Fibroblast of lung (primary cell): Measurements from ENCODE around the gene S1PR2.

Source experiments
- EZH2 ChIP-seq: IDR thresholded peaks from 2 replicates; pipeline ENCODE4 v1.5.1; 2012; ENCODE audit warnings: low read length, control low read depth, mild to moderate bottlenecking; ENCODE audit errors: missing control alignments
- TF ChIP-seq, protein P1 (sequence below), 2 donors: IDR thresholded peaks in 1 of 2; conservative IDR thresholded peaks in 1 of 2; 1 replicate in 1 of 2; 2 replicates in 1 of 2; pipeline ENCODE4 v1.5.1; 2011 to 2012; ENCODE audit warnings: low read length in 2 of 2, control low read depth in 1 of 2, inconsistent platforms in 1 of 2, low read depth in 1 of 2, mild to moderate bottlenecking in 1 of 2

DNA sequence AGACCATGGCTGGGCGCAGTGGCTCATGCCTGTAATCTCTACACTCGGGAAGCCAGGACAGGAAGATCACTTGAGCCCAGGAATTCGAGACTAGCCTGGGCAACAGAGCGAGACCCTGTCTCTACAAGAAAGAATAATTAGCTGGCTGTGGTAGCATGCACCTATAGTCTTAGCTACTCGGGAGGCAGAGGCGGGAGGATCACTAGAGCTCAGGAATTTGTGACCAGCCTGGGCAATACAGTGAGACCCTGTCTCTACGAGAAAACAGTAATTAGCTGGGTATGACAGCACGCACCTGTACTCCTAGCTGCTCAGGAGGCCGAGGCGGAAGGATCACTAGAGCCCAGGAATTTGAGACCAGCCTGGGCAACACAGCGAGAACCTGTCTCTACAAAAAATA, 43.8 kb downstream of the S1PR2 start:
- TF ChIP-seq, protein P1, sequence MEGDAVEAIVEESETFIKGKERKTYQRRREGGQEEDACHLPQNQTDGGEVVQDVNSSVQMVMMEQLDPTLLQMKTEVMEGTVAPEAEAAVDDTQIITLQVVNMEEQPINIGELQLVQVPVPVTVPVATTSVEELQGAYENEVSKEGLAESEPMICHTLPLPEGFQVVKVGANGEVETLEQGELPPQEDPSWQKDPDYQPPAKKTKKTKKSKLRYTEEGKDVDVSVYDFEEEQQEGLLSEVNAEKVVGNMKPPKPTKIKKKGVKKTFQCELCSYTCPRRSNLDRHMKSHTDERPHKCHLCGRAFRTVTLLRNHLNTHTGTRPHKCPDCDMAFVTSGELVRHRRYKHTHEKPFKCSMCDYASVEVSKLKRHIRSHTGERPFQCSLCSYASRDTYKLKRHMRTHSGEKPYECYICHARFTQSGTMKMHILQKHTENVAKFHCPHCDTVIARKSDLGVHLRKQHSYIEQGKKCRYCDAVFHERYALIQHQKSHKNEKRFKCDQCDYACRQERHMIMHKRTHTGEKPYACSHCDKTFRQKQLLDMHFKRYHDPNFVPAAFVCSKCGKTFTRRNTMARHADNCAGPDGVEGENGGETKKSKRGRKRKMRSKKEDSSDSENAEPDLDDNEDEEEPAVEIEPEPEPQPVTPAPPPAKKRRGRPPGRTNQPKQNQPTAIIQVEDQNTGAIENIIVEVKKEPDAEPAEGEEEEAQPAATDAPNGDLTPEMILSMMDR (conservative IDR thresholded peaks at IDR 0.05 in 1 of 2, IDR thresholded peaks at IDR 0.05 in 1 of 2; ENCODE audit: low read depth in 1 of 2, low read length in 2 of 2), result no peak
- TF ChIP-seq EZH2, result no peak
